IPS-18c (cell line): ENCODE data around the gene CLBA1.

ENCODE experiments used
- H3K4me3 ChIP-seq: 2 replicates; pipeline ENCODE4 v1.7.0; 2013; ENCODE audit warnings: low read depth, mild to moderate bottlenecking, low read length, moderate library complexity; ENCODE audit not compliant: insufficient read depth
- H3K9me3 ChIP-seq: one replicate; pipeline ENCODE4 v1.6.1; 2013; ENCODE audit warnings: mild to moderate bottlenecking, low read length, moderate library complexity; ENCODE audit not compliant: control insufficient read depth, insufficient read depth

CLBA1 gene

GRCh38 chr14:105042813-105043212 is 57.2 kb downstream of the CLBA1 start:
- Histone ChIP-seq H3K4me3 (no peak overlapping the region), H3K9me3 (no peaks in the 10 kb centered on the region)

GRCh38 chr14:105043641-105044040 is 58.1 kb downstream of the CLBA1 start:
- no peaks in the 10 kb centered on the region for H3K9me3 ChIP-seq
- H3K4me3 ChIP-seq, result no peak overlapping the region
